ENCODE data around the gene SCYGR5.

SCYGR5 gene

DNA sequence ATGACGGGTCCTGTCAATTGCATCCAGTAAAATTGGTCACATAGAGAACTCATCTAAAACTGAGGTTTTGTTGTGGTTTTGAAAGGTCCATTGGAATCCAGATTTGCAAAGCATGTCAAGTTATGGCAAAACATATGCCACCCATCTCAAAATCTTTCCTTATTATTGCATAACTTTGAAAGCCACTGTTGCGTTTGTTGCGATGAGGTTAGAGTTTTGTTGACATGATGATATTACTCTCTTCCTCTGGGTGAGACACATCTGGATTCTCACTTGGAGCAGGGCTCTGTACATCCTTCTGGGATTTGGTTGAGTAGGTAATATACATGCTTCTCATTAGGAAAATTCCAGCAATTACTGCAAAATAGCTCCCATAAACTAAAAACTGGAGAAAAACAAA lies 20.6 kb downstream of the SCYGR5 start:
- peaks cover 3% of the 10 kb centered on the region for H3K27me3 Mint-ChIP-seq (ENCODE audit: low read depth, poor library complexity)
- TF ChIP-seq CTCF (IDR thresholded peaks at IDR 0.05): no peak
- H3K36me3 Mint-ChIP-seq (ENCODE audit: low read depth): no peaks in the 10 kb centered on the region

DNA sequence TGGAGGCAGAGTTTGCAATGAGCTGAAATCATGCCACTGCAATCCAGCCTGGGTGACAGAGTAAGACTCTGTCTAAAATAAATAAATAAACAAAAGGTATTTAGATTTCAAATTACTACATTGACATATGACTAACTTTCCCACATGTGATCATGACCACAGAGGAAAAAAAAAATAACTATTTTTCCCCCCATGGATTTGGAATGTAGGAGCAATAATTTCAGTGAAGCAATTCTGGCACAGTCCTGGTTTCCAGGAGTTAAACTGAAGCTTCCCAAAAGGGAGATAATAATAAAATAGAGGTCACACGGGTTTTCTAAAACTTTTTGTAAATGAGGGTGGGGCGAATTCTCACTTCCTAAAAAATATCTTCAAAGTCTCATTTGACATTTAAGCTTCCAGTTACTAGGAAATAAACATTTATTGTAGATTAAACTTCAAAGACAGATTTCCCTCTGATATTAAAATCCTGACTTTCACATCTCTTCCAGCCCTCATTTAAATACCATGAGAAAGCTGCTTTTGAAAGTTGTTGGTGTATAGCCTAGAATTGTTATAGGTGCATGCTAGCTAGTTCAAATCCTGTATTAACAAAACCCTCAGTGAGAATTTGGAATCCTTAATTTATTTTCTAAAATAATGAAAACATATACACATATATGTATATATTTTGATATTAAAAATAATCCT lies 30.5 kb downstream of the SCYGR5 start:
- no peaks in the 10 kb centered on the region for H3K27me3 Mint-ChIP-seq (ENCODE audit: low read depth, poor library complexity)
- TF ChIP-seq CTCF (IDR thresholded peaks at IDR 0.05): no peak
- H3K4me3 Mint-ChIP-seq: no peak overlapping the region
- H3K4me1 Mint-ChIP-seq: no peaks in the 10 kb centered on the region
- H3K36me3 Mint-ChIP-seq (ENCODE audit: low read depth): no peaks in the 10 kb centered on the region
- no peak for DNase-seq
- peaks cover 5% of the 10 kb centered on the region for H3K9me3 Mint-ChIP-seq
- H3K27ac Mint-ChIP-seq: no peak overlapping the region

More for the DNA sequence above, 20.6 kb downstream of the SCYGR5 start:
- Mint-ChIP-seq H3K4me3 (no peak overlapping the region), H3K9me3 (no peaks in the 10 kb centered on the region), H3K4me1 (no peaks in the 10 kb centered on the region), H3K27ac (no peak overlapping the region)
- DNase-seq: no peak

GRCh38 chr2:227701556-227701955 lies 35.0 kb downstream of the SCYGR5 start:
- Mint-ChIP-seq H3K27me3 (ENCODE audit: low read depth, poor library complexity) (peaks cover 7% of the 10 kb centered on the region), H3K9me3 (peaks cover 9% of the 10 kb centered on the region), H3K27ac (no peak overlapping the region), H3K4me3 (no peak overlapping the region), H3K36me3 (ENCODE audit: low read depth) (no peaks in the 10 kb centered on the region), H3K4me1 (no peaks in the 10 kb centered on the region)
- DNase-seq: no peak
- no peak for TF ChIP-seq CTCF (IDR thresholded peaks at IDR 0.05)

- Mint-ChIP-seq H3K27me3 (ENCODE audit: low read depth, poor library complexity) (peaks cover 7% of the 10 kb centered on the region), H3K27ac (no peak overlapping the region), H3K4me3 (no peak overlapping the region), H3K4me1 (no peaks in the 10 kb centered on the region), H3K36me3 (ENCODE audit: low read depth) (no peaks in the 10 kb centered on the region), H3K9me3 (peaks cover 9% of the 10 kb centered on the region)
- TF ChIP-seq CTCF (IDR thresholded peaks at IDR 0.05): no peak
- no peak for DNase-seq
These were observed 36.7 kb downstream of the SCYGR5 start for GRCh38 chr2:227703280-227703732.

GRCh38 chr2:227703961-227704360 lies 37.4 kb downstream of the SCYGR5 start:
- TF ChIP-seq CTCF (IDR thresholded peaks at IDR 0.05): no peak
- Mint-ChIP-seq H3K36me3 (ENCODE audit: low read depth) (no peaks in the 10 kb centered on the region), H3K4me1 (no peaks in the 10 kb centered on the region), H3K9me3 (peaks cover 8% of the 10 kb centered on the region), H3K4me3 (no peak overlapping the region), H3K27ac (no peak overlapping the region), H3K27me3 (ENCODE audit: low read depth, poor library complexity) (peaks cover 7% of the 10 kb centered on the region)
- no peak for DNase-seq

DNA sequence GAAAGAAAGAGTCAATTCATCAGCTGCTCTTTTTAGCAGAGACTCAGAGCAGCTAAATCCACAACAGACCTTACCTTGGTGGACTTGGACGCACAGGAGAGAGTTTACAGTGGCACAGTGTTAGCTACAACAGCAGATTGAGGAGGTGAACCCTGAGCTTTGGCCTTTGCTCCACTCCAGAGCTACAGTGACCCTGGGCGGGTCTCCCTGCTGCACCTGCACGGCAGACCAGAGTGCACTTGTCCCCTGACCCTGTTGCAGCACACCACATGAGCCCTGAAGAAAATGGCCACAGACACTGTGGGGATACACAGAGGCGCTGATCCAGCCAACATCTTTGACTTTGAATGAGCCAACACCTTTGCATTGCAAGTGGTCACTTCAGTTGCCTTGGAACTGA lies 40.3 kb downstream of the SCYGR5 start:
- no peak for TF ChIP-seq CTCF (IDR thresholded peaks at IDR 0.05)
- Mint-ChIP-seq H3K4me1 (no peaks in the 10 kb centered on the region), H3K4me3 (no peak overlapping the region), H3K36me3 (ENCODE audit: low read depth) (no peaks in the 10 kb centered on the region), H3K27me3 (ENCODE audit: low read depth, poor library complexity) (peaks cover 7% of the 10 kb centered on the region), H3K9me3 (peaks cover 4% of the 10 kb centered on the region), H3K27ac (no peak overlapping the region)
- no peak for DNase-seq

All from nephron progenitor cell (in vitro differentiated cells).